ENCODE data around the gene IGF2R.

- no peak for TF ChIP-seq CTCF (conservative IDR thresholded peaks at IDR 0.05; ENCODE audit: low read length)
- no peak for TF ChIP-seq EZH2phosphoT487 (IDR thresholded peaks at IDR 0.05; ENCODE audit: borderline replicate concordance, low read depth, low read length)
These were observed 6.0 kb downstream of the IGF2R start for GRCh38 chr6:159974932-159975331.
